A673 (cell line): ENCODE measurements around the gene IFT20. TPM values are rescaled to one million over a fixed set of nuclear protein-coding genes. Genes with fewer than 3 reads are reported as not detected.

ENCODE experiments used
- BruUV-seq: library from RNA; stranded (reverse); fragments of 400-500 nt; replicated peaks from 2 replicates; lab custom pipeline; 2021; lab: Mats Ljungman, UMichigan
- CTCF ChIA-PET: fragments of 300-600 bp; sonication (Branson Sonifier 250); formaldehyde crosslinking; loops from one replicate; lab custom pipeline; 2022; ENCODE audit warnings: antibody characterized with exemption; lab: Charles Lee
- POLR2A ChIA-PET: fragments of 300-600 bp; sonication (Branson Sonifier 250); formaldehyde crosslinking; loops from one replicate; lab custom pipeline; 2022; ENCODE audit warnings: antibody characterized with exemption; ENCODE audit not compliant: low non-redundant PET; lab: Charles Lee
- DNase-seq: peaks from one replicate; pipeline ENCODE4 v3.0.0-alpha.2; 2015; ENCODE audit warnings: low spot score
- H3K27ac ChIP-seq: fragments of 200-600 bp; sonication (generic); 2 replicates; pipeline ENCODE4 v1.5.1; 2016; ENCODE audit warnings: mixed run types, low read depth, mild to moderate bottlenecking, mixed read lengths, antibody characterized with exemption, low read length; ENCODE audit not compliant: poor library complexity, severe bottlenecking
- H3K27me3 ChIP-seq: fragments of 200-600 bp; sonication (generic); replicated peaks from 2 replicates; pipeline ENCODE4 v1.6.1; 2017; ENCODE audit warnings: mixed run types, low read depth, mild to moderate bottlenecking, mixed read lengths, antibody characterized with exemption, low read length; ENCODE audit not compliant: insufficient read depth, poor library complexity
- H3K36me3 ChIP-seq: fragments of 200-600 bp; sonication (generic); 2 replicates; pipeline ENCODE4 v1.6.1; 2016; ENCODE audit warnings: mixed run types, mild to moderate bottlenecking, mixed read lengths, antibody characterized with exemption, low read length; ENCODE audit not compliant: insufficient read depth, poor library complexity, severe bottlenecking
- H3K4me1 ChIP-seq: fragments of 200-600 bp; sonication (generic); 2 replicates; pipeline ENCODE4 v1.6.1; 2017; ENCODE audit warnings: mixed run types, mild to moderate bottlenecking, mixed read lengths, antibody characterized with exemption, low read length; ENCODE audit not compliant: insufficient read depth, poor library complexity, severe bottlenecking
- H3K4me3 ChIP-seq: fragments of 200-600 bp; sonication (generic); 2 replicates; pipeline ENCODE4 v1.5.1; 2016; ENCODE audit warnings: low read depth, mixed run types, mild to moderate bottlenecking, mixed read lengths, low read length; ENCODE audit not compliant: poor library complexity, severe bottlenecking
- H3K9me3 ChIP-seq: fragments of 200-600 bp; sonication (generic); 2 replicates; pipeline ENCODE4 v1.6.1; 2016; ENCODE audit warnings: mixed run types, low read depth, mild to moderate bottlenecking, mixed read lengths, antibody characterized with exemption, low read length; ENCODE audit not compliant: poor library complexity, severe bottlenecking
- CTCF ChIP-seq: fragments of 300-800, 200-600 bp; sonication (generic); conservative IDR thresholded peaks from 2 replicates; pipeline ENCODE4 v1.5.1; 2017; ENCODE audit warnings: low read depth, mild to moderate bottlenecking, antibody characterized with exemption, low read length, moderate library complexity, mixed read lengths
- EZH2 ChIP-seq: fragments of 200-600 bp; sonication (generic); IDR thresholded peaks from 2 replicates; pipeline ENCODE4 v1.6.1; 2017; ENCODE audit warnings: borderline replicate concordance, low read depth, mild to moderate bottlenecking, mixed read lengths, antibody characterized with exemption, low read length; ENCODE audit not compliant: poor library complexity, severe bottlenecking
- intact Hi-C: fragments of 100-400 bp; cut with micrococcal nuclease; formaldehyde crosslinking; loops from one replicate; pipeline ENCODE4 v1.10.0; 2022; ENCODE audit not compliant: unreplicated experiment
- total RNA-seq: library from RNA; stranded (reverse); gene quantifications from 2 replicates; pipeline ENCODE4 v1.2.3, GENCODE V29; 2021

Gene IFT20
- total RNA-seq, 1 experiment from 2014 or later, result 21.5 TPM

- CTCF ChIA-PET, result interaction anchor here (1.1 kb wide), 1 partner anchor 11 kb away, joined by 3 read pairs; the partner anchor contains the start of genes IFT20 and TNFAIP1
These were observed 10.5 kb downstream of the IFT20 start for GRCh38 chr17:28324781-28325180.

GRCh38 chr17:28324267-28324745 is 11.0 kb downstream of the IFT20 start:
- POLR2A ChIA-PET, result no interaction called here
- intact Hi-C loops, result no loop called here
- H3K9me3 ChIP-seq, result no peaks in the 10 kb centered on the region
- H3K27me3 ChIP-seq, result no peaks in the 10 kb centered on the region
- no peak for DNase-seq
- no peak for TF ChIP-seq EZH2
- no peak for TF ChIP-seq CTCF
- no TSS peak for BruUV-seq
- peaks cover 24% of the 10 kb centered on the region for H3K4me1 ChIP-seq
- peaks cover 46% of the 10 kb centered on the region for H3K36me3 ChIP-seq
- no peak overlapping the region for H3K4me3 ChIP-seq
- CTCF ChIA-PET, result no interaction called here
- no peak overlapping the region for H3K27ac ChIP-seq

More at GRCh38 chr17:28324781-28325180, 10.5 kb downstream of the IFT20 start:
- TF ChIP-seq CTCF, result no peak
- TF ChIP-seq EZH2, result no peak
- no peaks in the 10 kb centered on the region for H3K27me3 ChIP-seq
- H3K27ac ChIP-seq, result no peak overlapping the region
- H3K9me3 ChIP-seq, result no peaks in the 10 kb centered on the region
- no peak for DNase-seq
- no TSS peak for BruUV-seq
- POLR2A ChIA-PET, result no interaction called here
- peaks cover 24% of the 10 kb centered on the region for H3K4me1 ChIP-seq
- peaks cover 49% of the 10 kb centered on the region for H3K36me3 ChIP-seq
- H3K4me3 ChIP-seq, result no peak overlapping the region
- intact Hi-C loops, result no loop called here

- intact Hi-C loops, result no loop called here
- Histone ChIP-seq H3K4me1 (peaks cover 31% of the 10 kb centered on the region), H3K9me3 (no peaks in the 10 kb centered on the region), H3K27ac (peak overlapping the region; percentile 88), H3K4me3 (peak overlapping the region; percentile 73), H3K27me3 (no peaks in the 10 kb centered on the region), H3K36me3 (peaks cover 8% of the 10 kb centered on the region)
- BruUV-seq, result no TSS peak
- ChIA-PET POLR2A (no interaction called here), CTCF (interaction anchor here (0.6 kb wide), 1 partner anchor 279 kb away, joined by 4 read pairs; no protein-coding TSS in a partner anchor)
- DNase-seq, result no peak
- no peak for TF ChIP-seq CTCF
- no peak for TF ChIP-seq EZH2
These were observed 14.8 kb downstream of the IFT20 start for GRCh38 chr17:28320215-28321061.
